H1 (cell line): ENCODE results near the gene TEX11. TPM values are rescaled to one million over a fixed set of nuclear protein-coding genes. Genes with fewer than 3 reads are reported as not detected.

Source experiments
- BACH1 ChIP-seq: IDR thresholded peaks from 2 replicates; pipeline ENCODE4 v1.6.1; 2012; ENCODE audit warnings: low read length, improper control_type of control experiment
- SUZ12 ChIP-seq: fragments of 200-600 bp; sonication (generic); IDR thresholded peaks from 2 replicates; pipeline ENCODE4 v1.6.1; 2012; ENCODE audit warnings: mild to moderate bottlenecking, inconsistent platforms, low read length, moderate library complexity, mixed read lengths
- polyA plus RNA-seq, 7 experiments: library from polyadenylated mRNA; depleted of rRNA in 3 of 7; stranded (reverse) in 5 of 7; unstranded in 2 of 7; fragments of >200 nt in 5 of 7; fragments of 200-250 nt in 2 of 7; gene quantifications; 1 replicate in 5 of 7; 2 replicates in 1 of 7; 4 replicates in 1 of 7; pipeline versions ENCODE4 v1.2.1 to v1.2.3, GENCODE V29; 2011 to 2013; ENCODE audit warnings: missing spikeins in 2 of 7, mixed read lengths in 2 of 7
- total RNA-seq: library from RNA; stranded (reverse); fragmentation: NEBNext Ultra II Directional; extraction: Animal tissue kit (Norgen Biotek cat#: 25700); gene quantifications from 2 replicates; pipeline ENCODE4 v1.2.1, GENCODE V29; 2021

The TEX11 gene
- total and polyA plus RNA-seq, 2 of the 8 experiments (the other 6 are each of a cell fraction or from before 2014, with no cell fraction given): 0.11 to 0.74 TPM

- TF ChIP-seq SUZ12: no peak
- TF ChIP-seq BACH1: no peak
Measured at GRCh38 chrX:70635227-70635626, 273.3 kb downstream of the TEX11 start (continued).
